GM21529 (cell line): ENCODE results near the gene SH3BP4.

Experiments used
- ATAC-seq: cut with Tn5 transposase; IDR thresholded peaks from one replicate; pipeline ENCODE4 v1.9.1; 2021; ENCODE audit not compliant: unreplicated experiment

The SH3BP4 gene

DNA sequence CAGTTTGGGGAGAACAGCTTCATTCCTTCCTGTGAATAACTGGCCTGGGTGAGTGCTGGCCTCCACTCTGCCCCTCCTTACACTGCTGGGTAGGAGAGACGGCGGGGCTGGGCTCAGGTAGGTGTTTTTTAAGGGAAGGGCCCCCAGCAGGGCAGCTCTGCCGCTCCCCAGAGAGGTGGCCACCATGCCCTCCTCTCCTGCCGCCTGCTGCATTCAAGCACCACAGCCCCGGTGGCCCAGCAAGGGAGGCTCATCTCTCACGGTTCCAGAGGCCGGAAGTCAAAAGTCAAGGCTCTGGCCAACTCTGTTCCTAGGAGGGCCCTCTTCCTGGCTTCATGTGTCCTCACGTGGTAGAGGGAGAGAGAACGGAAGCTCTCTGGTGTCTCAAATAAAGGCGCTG is 81.1 kb downstream of the SH3BP4 start:
- no peak for ATAC-seq

DNA sequence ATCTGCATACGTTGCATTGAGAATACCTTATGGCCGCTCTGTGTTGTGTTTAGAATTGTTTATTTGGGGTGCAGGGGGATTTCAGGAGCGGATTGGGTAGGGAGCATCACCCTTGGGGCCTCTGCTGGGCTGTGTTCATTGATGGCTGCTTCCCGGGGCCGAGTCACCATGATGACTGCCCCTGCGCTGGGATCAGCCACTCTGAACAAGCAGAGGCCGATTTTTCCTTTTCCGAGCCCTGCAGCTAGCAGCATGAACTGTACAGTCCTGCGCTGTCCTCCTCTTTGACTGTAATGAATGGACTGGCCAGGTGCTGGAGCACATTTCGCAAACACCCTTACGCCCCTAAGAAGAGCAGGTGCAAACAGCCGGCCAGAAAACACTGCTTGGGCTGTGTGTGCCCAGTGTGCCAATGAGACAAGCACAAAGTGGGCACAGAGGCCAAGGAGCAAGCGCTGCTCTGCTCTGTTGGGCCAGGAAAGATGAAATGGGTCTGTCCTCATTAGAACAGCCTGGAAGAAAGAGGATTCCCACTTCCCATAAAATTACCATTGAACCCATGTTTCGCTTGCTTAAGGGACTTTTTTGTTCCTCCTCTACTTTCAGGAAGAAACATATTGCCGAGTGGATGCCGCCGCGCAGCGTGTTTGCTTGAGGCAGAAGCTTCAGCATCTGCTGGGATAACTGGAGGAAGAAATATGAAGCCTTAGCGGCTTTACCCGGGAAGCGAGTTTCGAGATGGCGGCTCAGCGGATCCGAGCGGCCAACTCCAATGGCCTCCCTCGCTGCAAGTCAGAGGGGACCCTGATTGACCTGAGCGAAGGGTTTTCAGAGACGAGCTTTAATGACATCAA is 82.7 kb downstream of the SH3BP4 start:
- no peak for ATAC-seq

DNA sequence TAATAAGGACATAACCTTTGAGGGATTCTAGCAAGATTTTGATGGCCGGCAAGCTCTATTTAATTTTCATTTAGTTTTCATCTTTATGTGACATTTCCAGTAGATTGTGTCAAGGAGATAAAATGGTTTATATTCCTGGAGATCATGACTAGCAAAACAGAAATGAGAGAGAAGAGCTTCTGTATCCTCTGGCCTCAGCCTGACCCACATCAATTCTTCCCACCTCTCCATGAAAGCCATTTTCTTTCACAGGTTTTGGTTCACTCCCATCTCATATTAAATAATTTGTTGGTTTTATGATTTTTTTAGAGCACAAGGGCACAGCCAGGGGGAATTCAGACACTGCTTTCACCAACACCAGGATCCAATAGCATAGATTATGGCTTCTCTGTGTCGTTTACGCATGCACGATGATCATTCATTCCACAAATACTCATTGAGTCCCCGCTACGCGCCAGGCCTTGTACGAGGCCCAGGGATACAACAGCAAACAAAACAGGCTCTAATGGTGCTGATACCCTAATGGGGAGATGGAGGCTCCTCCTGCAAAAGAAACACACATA is 85.9 kb downstream of the SH3BP4 start:
- ATAC-seq: no peak

DNA sequence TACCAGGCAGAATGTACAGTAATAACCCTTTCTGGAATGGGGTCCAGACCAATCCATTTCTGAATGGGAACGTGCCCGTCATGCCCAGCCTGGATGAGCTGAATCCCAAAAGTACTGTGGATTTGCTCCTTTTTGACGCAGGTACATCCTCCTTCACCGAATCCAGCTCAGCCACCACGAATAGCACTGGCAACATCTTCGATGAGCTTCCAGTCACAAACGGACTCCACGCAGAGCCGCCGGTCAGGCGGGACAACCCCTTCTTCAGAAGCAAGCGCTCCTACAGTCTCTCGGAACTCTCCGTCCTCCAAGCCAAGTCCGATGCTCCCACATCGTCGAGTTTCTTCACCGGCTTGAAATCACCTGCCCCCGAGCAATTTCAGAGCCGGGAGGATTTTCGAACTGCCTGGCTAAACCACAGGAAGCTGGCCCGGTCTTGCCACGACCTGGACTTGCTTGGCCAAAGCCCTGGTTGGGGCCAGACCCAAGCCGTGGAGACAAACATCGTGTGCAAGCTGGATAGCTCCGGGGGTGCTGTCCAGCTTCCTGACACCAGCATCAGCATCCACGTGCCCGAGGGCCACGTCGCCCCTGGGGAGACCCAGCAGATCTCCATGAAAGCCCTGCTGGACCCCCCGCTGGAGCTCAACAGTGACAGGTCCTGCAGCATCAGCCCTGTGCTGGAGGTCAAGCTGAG is 89.6 kb downstream of the SH3BP4 start:
- ATAC-seq: no peak

DNA sequence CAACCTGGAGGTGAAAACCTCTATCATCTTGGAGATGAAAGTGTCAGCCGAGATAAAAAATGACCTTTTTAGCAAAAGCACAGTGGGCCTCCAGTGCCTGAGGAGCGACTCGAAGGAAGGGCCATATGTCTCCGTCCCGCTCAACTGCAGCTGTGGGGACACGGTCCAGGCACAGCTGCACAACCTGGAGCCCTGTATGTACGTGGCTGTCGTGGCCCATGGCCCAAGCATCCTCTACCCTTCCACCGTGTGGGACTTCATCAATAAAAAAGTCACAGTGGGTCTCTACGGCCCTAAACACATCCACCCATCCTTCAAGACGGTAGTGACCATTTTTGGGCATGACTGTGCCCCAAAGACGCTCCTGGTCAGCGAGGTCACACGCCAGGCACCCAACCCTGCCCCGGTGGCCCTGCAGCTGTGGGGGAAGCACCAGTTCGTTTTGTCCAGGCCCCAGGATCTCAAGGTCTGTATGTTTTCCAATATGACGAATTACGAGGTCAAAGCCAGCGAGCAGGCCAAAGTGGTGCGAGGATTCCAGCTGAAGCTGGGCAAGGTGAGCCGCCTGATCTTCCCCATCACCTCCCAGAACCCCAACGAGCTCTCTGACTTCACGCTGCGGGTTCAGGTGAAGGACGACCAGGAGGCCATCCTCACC is 90.2 kb downstream of the SH3BP4 start:
- no peak for ATAC-seq

DNA sequence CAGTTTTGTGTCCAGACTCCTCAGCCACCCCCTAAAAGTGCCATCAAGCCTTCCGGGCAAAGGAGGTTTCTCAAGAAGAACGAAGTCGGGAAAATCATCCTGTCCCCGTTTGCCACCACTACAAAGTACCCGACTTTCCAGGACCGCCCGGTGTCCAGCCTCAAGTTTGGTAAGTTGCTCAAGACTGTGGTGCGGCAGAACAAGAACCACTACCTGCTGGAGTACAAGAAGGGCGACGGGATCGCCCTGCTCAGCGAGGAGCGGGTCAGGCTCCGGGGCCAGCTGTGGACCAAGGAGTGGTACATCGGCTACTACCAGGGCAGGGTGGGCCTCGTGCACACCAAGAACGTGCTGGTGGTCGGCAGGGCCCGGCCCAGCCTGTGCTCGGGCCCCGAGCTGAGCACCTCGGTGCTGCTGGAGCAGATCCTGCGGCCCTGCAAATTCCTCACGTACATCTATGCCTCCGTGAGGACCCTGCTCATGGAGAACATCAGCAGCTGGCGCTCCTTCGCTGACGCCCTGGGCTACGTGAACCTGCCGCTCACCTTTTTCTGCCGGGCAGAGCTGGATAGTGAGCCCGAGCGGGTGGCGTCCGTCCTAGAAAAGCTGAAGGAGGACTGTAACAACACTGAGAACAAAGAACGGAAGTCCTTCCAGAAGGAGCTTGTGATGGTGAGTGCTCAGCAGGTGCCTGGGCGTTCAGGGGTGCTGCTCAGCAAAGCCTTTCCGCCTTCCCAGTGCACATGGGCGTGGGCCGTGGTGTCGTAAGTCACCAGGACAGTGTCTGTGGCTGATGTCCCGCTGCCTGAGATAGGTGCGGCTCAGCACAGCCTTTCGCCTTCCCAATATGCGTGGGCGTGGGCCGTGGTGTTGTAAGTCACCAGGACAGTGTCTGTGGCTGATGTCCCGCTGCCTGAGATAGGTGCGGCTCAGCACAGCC is 91.0 kb downstream of the SH3BP4 start:
- no peak for ATAC-seq

DNA sequence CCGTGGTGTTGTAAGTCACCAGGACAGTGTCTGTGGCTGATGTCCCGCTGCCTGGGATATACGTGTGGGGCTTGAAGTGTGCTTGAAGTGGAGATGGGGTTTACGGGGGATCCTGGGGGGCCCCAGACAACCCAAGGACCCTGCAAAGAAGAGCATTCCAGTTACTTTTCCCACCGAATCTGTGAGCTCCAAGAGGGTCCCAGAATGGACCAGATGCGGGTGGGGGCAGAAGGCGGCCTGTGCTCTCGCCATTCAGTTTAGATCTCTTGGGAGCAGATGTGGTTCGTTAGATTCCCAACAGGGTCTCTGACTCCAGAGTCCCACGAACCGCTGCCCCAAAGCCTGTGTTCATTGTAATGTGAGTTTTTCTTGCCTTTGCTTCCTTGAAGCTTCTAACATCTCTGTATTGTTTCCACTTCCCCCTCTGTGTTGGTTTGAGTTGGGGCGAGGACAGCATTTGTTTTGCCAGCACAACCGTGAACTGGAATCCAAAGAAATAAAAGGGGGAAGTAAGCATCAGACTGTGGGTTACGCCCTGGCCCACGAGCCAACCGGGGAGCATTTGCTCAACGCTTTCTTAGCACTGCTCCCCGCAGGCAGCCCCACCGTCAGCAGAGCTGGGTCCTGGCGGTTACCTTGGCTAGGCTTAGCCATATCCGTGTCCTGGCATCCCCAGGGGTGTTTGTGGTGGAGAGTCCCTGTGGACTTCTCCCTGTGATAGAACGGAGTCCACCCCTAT is 92.1 kb downstream of the SH3BP4 start:
- no peak for ATAC-seq

DNA sequence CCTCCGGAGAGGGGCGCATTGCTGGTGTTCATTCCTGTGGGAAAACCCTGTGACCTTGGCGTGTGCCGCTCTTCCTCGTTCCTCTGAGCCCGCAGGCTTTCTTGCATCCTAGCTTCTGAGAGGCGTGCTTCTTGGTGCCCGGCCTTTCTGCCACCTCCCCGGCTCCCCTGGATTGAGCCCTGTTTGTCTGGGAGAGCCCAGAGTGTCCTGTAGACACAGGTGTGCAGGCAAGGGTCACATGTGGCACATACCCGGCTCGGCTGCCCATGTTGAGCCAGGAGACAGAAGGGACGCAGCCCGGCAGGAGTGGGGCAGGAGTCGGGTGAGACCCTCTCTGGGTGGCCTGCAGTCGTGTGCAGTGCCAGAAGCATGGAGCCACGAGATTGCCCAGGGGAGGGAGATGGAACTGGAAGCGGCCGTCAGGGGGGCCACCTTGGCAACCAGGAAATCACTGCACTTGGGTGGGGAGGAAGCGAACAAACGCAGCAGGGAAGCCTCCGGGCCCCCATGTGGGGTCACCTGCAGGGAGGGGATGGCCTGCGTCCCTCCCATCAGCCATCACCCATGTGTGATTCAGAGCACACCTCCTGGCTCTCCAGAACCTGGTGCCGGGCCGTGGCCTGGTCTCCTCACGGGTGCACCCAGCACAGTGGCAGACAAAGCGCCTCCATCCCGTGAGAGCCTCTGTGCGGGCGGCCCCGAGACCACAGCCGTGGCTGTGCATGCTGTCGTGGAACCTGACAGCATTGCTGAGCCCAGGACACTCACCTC is 92.9 kb downstream of the SH3BP4 start:
- ATAC-seq: no peak

DNA sequence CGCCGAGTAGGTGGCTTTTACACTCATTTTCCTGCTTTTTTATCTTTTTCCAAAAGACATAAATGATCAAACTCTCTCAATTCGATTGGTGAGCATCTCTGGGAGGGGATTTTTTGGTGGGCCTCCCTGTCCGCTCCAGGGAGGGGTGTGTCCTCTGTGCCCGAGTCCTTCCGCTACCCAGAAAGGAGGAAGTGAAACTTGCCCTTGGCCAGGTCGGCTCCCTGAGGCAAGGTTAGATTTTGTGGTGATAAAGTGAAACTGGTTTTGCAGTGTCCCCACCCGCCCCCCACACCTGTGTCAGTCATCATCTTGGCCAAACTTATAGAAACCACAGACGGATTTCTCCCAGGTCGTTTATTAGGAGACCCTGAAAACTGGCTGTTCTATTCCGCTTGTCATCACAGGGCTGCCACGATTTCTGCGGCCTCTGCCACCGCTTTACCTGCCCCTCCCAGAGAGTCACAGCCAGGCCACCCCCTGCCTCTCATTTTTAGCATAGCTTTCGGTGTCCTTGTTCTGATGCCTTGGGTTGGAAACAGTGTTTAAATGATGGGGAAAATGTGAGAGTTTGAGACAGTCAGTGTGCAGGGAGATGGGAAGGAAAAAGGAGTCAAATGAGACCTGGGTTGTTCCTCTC is 93.6 kb downstream of the SH3BP4 start:
- ATAC-seq: no peak

DNA sequence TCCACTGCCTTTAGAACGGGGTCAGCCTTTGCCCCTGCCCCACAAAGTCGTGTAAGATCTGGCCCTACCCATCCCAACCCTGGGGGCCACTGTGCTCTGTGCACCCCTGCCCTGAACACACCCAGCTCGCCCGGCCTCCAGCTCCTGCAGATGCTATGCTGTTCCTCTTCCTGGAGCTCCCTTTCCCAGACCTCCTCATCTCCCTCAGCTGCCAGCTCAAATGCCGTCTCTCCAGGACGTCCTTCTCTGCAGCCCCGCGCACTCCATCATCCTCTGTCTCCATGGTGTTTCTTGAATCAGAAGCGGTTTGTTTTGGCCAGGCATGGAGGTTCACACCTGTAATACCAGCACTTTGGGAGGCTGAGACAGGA is 94.1 kb downstream of the SH3BP4 start:
- ATAC-seq: no peak

DNA sequence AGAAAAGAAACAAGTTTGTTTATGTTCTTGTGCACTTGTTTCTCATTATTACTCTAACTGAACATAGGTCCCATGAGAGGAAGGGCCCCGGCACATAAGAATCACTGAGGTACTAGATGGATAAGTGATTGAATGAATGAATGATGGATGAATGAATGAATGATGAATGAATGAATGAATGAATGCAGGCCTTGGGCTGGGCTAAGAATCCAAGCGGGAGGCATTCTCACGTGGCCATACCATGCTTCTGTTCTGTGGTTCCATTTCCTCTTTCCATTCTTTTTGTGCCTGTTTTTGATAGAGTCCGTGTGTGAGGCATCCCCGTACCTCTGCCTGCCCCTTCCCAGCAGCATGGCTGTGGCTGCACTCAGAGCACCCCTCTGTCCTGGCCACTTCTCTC is 94.8 kb downstream of the SH3BP4 start:
- no peak for ATAC-seq

DNA sequence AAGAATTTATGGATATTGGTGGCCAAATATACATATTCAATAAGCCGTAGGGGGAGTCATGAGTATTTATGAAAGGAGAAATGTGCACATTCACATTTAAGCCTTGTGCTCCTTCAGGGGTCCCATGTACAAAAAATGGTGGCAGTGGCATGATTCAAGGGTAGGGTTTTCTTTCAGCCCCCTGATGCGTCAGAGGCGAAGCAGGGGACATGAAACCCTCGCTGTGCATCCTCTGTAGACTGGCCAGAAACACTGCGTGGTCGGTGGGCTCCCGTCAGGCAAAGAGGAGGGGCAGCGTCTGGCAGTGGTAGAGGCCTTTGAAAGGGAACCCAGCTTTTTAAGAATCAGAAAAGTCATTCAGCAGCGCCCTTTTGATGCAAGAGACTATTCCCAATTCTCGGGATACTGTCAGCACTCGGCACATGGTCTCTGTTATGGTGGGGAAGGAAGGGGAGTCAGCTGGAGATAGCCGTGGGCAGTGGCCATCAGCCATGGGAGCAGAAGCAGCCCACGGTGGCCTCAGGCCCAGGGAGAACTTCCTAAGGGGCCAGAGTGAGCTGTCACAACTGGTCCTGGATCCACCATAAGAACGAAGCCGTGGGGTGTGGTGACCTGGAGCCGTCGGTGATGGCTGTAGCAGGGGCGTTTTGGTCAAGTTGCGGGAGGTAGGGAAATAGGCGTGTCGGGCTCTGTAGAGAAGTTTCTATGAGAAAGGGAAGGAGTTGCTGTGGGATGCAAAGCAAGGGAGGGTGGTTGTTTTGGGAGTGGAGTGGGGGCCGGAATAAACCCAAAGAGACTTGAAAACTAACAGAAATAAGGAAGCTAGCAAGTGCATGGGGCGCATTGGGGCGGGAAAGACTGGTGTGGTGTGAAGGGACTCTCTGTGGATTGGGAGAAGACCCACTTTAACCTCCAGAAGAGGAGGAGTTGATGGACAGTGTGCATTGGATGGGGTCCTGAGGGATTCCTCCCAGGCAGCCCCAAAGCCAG is 95.6 kb downstream of the SH3BP4 start:
- no peak for ATAC-seq

DNA sequence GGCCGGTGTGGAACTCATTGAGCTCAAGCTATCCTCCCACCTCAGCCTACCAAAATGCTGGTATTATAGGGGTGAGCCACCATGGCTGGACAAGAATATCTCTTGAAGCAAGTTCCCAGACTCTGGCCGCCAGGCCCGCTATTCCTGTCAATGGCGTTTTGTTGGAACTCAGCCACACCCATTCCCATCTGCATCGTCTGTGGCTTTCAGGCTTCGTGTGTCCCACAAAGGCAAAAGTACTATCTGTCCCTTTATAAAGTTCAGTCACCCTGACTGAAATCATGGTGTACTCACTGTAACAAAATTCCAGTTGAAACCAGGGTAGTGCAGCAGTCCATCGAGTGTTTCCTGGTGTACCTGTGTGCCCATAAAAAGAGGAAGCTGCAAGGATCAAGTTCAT is 96.7 kb downstream of the SH3BP4 start:
- no peak for ATAC-seq

DNA sequence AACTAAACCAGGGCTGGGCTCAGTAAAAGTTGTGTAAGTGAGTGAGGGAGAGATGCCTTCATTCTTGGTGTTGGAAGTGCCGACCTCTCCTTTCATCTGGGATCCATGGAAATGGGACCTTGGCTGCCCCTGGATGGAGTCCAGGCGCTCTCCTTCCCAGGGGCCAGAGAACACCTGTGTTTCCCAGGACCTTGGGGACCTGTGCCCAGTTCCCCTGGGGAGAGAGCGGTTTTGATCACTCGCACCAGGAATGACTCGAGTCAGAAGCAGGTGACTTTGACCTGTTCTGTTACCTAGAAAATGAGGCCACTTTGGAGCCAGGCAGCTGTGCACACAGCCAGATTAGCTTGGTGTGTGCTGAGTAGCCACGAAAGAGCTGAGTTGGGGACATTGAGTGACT is 97.3 kb downstream of the SH3BP4 start:
- no peak for ATAC-seq

DNA sequence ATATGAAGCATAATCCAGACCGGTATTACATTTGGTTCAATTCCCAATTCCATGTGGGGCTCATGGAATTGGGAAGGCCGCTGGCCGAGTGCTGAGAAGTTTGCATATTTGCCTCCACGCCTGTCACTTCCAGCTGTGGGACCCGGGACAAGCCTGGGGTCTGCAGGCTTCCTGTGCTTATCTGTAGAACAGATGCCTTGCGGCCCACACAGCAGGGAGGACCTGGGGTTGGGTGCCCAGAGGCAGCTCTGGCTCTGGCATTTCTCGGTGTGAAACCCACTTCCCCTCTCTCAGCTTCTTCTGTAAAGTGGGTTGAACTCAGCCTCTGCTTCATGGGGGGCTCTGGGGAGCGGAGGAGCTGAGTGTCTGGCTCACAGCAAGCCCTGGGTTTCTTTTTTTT is 97.9 kb downstream of the SH3BP4 start:
- no peak for ATAC-seq

DNA sequence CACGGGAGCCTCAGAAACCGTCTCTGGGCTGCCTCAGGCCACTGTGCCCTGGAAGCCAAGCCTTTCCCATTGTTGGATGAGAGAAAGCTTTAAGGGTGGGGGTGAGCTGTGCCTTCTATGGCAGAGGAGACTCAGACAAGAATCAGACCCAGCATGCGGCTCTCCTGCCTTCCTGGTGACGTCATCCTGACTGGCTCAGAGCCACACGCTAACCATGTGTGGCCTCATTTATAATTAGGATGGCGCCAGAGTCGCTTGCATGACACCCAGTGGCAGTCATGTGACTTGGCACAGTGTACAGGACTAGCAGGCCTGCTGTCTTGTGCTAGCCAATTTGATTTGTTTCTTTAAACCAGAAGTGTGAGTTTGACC is 99.1 kb downstream of the SH3BP4 start:
- no peak for ATAC-seq

DNA sequence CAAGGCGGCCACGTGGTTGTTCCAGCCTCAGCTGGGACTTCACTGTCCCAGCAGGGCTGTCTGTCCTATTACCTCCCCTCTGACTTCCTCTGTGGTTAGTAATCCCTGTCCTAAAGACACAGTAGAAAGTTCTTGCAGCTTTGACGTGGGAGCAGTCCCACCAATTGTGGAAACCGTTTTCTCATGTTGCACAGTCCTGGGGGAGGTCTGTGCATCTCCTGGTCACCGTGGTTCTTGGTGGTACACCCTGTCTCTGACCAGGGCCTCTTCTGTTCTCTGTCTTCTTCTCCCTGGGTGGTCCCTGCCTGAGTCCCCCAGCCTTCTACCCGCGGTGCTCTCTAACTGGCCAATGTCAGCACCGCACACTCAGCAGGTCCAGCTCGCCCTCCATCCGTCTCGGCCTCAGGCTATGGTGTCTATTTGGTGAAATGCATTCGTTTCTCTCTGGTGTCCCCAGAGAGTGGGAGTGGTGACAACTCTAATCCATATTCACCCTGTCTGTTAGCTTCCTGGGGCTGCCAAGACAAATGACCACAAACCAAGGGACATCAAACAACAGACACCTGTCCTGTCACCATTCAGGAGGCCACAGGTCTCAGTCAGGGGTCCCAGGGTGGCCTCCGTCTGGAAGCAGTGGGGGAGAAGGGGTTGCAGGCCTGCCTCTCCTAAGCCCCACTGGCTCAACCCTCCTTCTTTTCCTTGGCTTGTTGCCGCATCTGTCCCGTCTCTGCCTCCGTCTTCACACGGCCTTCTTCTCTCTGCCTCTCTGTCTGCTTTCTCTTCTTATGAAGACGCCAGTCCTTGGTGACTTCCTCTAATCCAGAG is 99.8 kb downstream of the SH3BP4 start:
- no peak for ATAC-seq
